Glutamatergic neuron (in vitro differentiated cells): ENCODE measurements around the gene IFITM10. TPM values are rescaled to one million over a fixed set of nuclear protein-coding genes. Genes with fewer than 3 reads are reported as not detected.
A peak's percentile ranks its signal among the peaks of the same experiment; 100 is the strongest.
"Not testable (repeated sequence)": the region's sequence is repeated elsewhere in the genome, so short reads cannot be mapped to it uniquely, and the experiment has no call there.

Experiments used
- DNase-seq: peaks from one replicate; pipeline ENCODE4 v3.0.0; 2022
- H3K27ac Mint-ChIP-seq: one replicate; pipeline ENCODE4 v1.8.0; 2020; ENCODE audit warnings: mild to moderate bottlenecking, mixed read lengths, inconsistent platforms; ENCODE audit not compliant: unreplicated experiment
- H3K27me3 Mint-ChIP-seq: one replicate; pipeline ENCODE4 v1.8.0; 2020; ENCODE audit warnings: mild to moderate bottlenecking, moderate library complexity, mixed read lengths, inconsistent platforms; ENCODE audit not compliant: unreplicated experiment
- H3K36me3 Mint-ChIP-seq: one replicate; pipeline ENCODE4 v1.8.0; 2020; ENCODE audit warnings: mild to moderate bottlenecking, mixed read lengths, inconsistent platforms; ENCODE audit not compliant: unreplicated experiment
- H3K4me1 Mint-ChIP-seq: one replicate; pipeline ENCODE4 v1.8.0; 2020; ENCODE audit warnings: mild to moderate bottlenecking, low read depth, mixed read lengths, inconsistent platforms; ENCODE audit not compliant: unreplicated experiment
- H3K4me3 Mint-ChIP-seq: one replicate; pipeline ENCODE4 v1.8.0; 2020; ENCODE audit warnings: mild to moderate bottlenecking, mixed read lengths, inconsistent platforms; ENCODE audit not compliant: unreplicated experiment
- H3K9me3 Mint-ChIP-seq: one replicate; pipeline ENCODE4 v1.8.0; 2020; ENCODE audit warnings: mild to moderate bottlenecking, moderate library complexity, mixed read lengths, inconsistent platforms; ENCODE audit not compliant: unreplicated experiment
- total RNA-seq: library from RNA; stranded (reverse); fragmentation: NEBNext Ultra II Directional; extraction: Animal tissue kit (Norgen Biotek cat#: 25700); gene quantifications from one replicate; pipeline ENCODE4 v1.2.1, GENCODE V29; 2021; ENCODE audit not compliant: unreplicated experiment
- TF ChIP-seq, protein P1 (sequence below): fragments of 200-600 bp; sonication (generic); IDR thresholded peaks from one replicate; pipeline ENCODE4 v1.5.0; 2021; ENCODE audit not compliant: partially characterized antibody, unreplicated experiment

The IFITM10 gene
- total RNA-seq, 1 donor from 2014 or later, result 5.4 TPM

DNA sequence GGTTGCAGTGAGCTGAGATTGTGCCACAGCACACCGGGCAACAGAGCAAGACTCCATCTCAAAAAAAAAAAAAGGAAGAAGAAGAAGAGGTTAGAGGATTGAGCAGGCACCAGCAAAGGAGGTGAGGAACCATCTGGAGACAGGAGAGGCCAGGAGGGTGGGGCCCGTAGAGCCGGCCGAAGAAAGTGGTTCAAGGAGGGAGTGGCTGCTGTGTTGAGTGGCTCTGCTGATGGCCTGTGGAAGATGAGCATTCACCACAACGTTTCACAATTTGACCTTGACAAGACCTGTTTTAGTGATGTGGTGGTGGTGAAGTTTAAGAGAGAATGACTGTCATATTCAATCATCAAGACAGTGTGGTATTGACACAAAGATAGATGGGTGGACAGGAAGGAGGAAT is 20.1 kb upstream of the IFITM10 start:
- Mint-ChIP-seq H3K27me3 (peaks cover 11% of the 10 kb centered on the region), H3K4me3 (no peak overlapping the region), H3K36me3 (peaks cover 10% of the 10 kb centered on the region), H3K27ac (no peak overlapping the region), H3K9me3 (peaks cover 10% of the 10 kb centered on the region), H3K4me1 (peaks cover 2% of the 10 kb centered on the region)
- DNase-seq, result no peak
- TF ChIP-seq, protein P1, sequence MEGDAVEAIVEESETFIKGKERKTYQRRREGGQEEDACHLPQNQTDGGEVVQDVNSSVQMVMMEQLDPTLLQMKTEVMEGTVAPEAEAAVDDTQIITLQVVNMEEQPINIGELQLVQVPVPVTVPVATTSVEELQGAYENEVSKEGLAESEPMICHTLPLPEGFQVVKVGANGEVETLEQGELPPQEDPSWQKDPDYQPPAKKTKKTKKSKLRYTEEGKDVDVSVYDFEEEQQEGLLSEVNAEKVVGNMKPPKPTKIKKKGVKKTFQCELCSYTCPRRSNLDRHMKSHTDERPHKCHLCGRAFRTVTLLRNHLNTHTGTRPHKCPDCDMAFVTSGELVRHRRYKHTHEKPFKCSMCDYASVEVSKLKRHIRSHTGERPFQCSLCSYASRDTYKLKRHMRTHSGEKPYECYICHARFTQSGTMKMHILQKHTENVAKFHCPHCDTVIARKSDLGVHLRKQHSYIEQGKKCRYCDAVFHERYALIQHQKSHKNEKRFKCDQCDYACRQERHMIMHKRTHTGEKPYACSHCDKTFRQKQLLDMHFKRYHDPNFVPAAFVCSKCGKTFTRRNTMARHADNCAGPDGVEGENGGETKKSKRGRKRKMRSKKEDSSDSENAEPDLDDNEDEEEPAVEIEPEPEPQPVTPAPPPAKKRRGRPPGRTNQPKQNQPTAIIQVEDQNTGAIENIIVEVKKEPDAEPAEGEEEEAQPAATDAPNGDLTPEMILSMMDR, result no peak

- Mint-ChIP-seq H3K36me3 (peaks cover 10% of the 10 kb centered on the region), H3K9me3 (peaks cover 12% of the 10 kb centered on the region), H3K4me1 (peaks cover 2% of the 10 kb centered on the region), H3K27ac (no peak overlapping the region), H3K27me3 (peaks cover 11% of the 10 kb centered on the region), H3K4me3 (no peak overlapping the region)
- TF ChIP-seq, protein P1, result no peak
- DNase-seq, result no peak
Observed at GRCh38 chr11:1770061-1770460, 19.7 kb upstream of the IFITM10 start.

DNA sequence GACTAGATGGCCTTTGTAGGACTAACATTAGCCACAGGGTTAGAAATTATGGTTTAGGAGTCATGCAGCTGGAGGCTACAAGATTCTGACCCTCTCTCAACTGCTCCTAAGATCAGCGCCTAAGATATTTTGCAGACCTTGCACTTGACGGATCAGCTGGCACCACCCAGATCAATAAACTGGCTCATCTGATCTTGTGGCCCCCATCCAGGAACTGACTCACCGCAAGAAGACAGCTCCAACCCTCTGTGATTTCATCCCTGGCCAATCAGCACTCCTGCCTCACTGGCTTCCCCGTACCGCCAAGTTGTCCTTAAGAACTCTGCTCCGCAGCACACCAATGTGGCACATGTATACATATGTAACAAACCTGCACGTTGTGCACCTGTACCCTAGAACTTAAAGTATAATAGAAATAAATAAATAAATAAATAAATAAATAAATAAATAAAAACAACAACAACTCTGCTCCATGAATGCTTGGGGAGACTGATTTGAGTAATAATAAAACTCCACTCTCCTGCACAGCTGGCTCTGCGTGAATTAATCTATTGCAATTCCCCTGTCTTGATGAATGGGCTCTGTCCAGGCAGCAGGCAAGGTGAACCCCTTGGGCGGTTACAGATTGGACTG is 19.0 kb upstream of the IFITM10 start:
- not testable (repeated sequence) for H3K4me3 Mint-ChIP-seq, H3K27ac Mint-ChIP-seq, H3K27me3 Mint-ChIP-seq

GRCh38 chr11:1768141-1768469 is 17.7 kb upstream of the IFITM10 start:
- Mint-ChIP-seq H3K9me3 (peaks cover 10% of the 10 kb centered on the region), H3K27me3 (peaks cover 7% of the 10 kb centered on the region), H3K36me3 (peaks cover 10% of the 10 kb centered on the region), H3K27ac (no peak overlapping the region), H3K4me3 (no peak overlapping the region), H3K4me1 (peaks cover 2% of the 10 kb centered on the region)
- TF ChIP-seq, protein P1, result no peak
- DNase-seq, result peak; percentile 11

More for the DNA sequence above, 19.0 kb upstream of the IFITM10 start:
- not testable (repeated sequence) for DNase-seq, H3K4me1 Mint-ChIP-seq, H3K36me3 Mint-ChIP-seq, H3K9me3 Mint-ChIP-seq

DNA sequence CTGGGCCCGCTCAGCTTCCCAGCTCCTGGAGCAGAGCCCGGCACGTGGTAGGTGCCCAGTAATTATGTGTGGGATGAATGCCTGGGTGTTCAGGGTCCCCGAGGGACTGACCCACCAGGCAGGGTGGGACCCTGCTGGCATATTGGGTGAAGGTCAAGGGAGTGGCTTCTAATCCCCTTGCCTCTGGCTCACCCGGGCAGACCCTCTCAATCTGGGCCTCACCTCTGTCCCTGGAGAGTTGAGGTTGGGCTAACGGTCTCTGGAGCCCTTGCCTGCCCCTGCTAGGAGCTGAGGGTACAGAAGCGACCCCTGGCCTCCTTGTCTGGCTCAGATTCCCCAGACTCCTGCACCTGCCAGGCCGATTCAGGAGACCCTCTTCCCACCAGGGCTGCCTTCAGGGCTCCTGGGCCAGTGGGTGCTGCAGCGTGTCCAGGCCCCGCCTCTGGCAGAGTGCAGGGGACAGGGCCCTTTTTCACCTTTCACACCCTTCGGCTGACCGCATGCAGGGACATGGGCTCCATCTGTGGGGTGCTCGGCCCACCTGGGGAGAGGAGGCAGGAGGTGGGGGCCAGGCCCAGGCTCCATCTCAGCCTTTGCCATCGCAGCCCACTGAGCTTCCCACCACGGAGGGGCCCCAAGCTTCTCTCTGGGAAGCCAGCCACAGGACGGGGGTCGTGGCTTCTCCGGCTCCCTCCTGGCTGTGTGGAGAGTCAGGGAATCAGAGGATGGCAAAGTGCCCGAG is 17.2 kb upstream of the IFITM10 start:
- Mint-ChIP-seq H3K9me3 (peaks cover 10% of the 10 kb centered on the region), H3K36me3 (peaks cover 10% of the 10 kb centered on the region), H3K4me1 (peaks cover 2% of the 10 kb centered on the region), H3K27me3 (peaks cover 7% of the 10 kb centered on the region), H3K4me3 (no peak overlapping the region), H3K27ac (no peak overlapping the region)
- TF ChIP-seq, protein P1, result no peak
- DNase-seq, result peak; percentile 6
